NCI-H1436 (cell line): ENCODE data around the gene DENND11.
A peak's percentile ranks its signal among the peaks of the same experiment; 100 is the strongest.

Experiments
- DNase-seq: peaks from one replicate; lab custom pipeline; 2025; lab: John Stamatoyannopoulos, UW

The DENND11 gene

DNA sequence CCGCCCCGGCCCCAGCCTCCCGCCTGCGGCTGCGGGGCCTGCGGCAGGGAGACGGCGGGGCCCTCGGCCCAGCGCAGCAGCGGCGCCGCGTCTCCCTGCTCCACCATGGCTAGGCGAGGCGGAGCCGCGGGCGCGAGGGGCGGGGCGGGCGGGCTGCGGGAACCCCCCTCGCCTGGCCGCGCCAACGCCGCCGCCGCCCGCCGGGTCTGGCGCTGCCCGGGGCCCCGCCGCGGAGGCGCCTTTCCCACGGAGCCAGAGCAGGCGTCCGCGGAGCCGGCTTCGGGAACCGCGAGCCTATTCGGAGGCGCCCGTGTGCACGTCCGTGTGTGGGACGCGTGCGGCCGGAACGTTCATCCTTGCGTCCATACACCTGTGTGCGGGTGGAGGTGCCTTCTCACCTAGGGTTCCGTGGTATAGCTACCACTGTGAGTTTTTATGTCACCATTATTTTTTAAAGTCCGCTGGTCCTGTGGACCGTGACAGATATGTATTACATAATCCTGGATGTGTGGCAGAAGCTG is at the start of gene DENND11:
Gene DENND11, minus strand, starts transcription at position 120 of the 521 bp plus-strand sequence. Its CDS starts 13 bp downstream, at position 107.
- peak; percentile 23 for DNase-seq

DNA sequence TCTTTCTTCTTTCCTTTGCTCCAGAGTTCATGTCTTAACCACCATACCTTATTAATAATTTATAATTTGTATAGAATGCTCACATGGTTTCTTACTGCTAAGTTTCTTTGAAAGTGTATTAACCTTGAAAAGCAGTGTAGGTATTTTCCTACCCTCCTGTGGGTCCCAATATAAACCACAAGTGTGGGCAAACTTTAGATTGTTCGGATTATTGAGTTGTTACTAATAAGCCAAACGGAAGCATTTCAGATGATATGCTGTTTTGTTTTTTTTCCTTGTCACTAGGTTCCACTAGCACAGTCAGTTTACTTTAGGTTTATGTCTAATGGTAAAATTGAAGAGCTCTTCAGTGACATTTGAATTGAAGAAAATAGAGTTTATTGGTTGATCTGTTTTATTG is 46.4 kb upstream of the DENND11 start:
- DNase-seq: no peak

GRCh38 chr7:141744131-141744530 is 42.2 kb upstream of the DENND11 start:
- no peak for DNase-seq

DNA sequence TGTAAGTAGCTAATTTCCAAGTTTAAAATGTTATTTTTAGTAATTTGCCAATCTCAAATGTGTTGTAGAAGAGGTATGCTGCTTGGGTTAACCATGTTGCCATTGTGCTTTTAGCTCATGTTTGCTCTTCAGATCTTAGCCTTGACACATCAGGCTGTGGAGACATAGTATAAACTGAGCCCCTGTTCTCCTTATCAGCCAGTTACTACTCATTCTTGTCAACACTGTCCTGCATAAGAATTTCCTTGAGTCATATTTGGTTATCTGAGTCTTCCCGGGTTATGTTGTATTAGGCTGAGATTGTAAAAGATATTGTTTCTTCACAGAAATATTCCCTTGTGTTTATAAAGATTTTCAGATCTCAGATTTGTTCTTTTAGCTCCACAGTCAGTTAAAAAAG is 40.3 kb upstream of the DENND11 start:
- no peak for DNase-seq

GRCh38 chr7:141739250-141739649 is 37.3 kb upstream of the DENND11 start:
- no peak for DNase-seq

- no peak for DNase-seq
Observed at GRCh38 chr7:141738592-141739013, 36.6 kb upstream of the DENND11 start.

GRCh38 chr7:141737836-141738591 is 36.0 kb upstream of the DENND11 start, which contains the start of gene SSBP1:
TSS of gene SSBP1 (plus strand) at chr7:141738358. CDS start at chr7:141739167, 809 bp downstream.
- peak; percentile 94 for DNase-seq

DNA sequence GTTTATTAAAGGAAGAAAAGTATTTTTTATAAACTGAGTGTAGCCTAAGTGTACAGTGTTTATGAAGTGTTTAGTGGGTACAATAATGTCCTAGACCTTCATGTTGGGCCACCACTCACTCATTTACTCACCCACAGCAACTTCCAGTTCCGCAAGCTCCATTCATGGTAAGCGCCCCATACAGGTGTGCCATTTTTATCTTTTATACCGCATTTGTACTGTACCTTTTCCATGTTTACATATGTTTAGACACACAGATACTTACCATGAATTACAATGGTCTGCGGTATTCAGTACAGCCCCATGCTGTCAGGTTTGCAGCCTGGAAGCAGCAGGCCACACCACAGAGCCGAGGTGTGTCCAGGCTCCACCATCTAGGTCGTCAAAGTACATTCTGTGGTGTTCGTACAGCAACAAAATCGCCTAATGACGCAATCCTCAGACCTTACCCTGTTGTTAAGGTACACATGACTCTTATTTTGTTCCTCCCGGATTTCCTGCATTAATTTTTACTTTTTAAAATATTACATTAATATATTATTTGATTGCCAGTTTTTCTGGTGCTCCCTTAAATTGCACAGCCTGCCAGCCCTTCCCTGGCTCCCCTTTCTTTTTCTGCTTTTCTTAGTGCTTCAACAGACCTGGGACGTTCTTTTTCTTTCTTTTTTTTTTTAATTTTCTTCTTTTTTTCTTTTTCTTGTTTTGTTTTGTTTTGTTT is 35.3 kb upstream of the DENND11 start:
- DNase-seq: peak; percentile 10

- DNase-seq: no peak
Observed at GRCh38 chr7:141731476-141732149, 29.6 kb upstream of the DENND11 start.

- DNase-seq: no peak
Observed at GRCh38 chr7:141729020-141729419, 27.1 kb upstream of the DENND11 start.

GRCh38 chr7:141722529-141722928 is 20.6 kb upstream of the DENND11 start:
- no peak for DNase-seq

GRCh38 chr7:141717450-141717849 is 15.5 kb upstream of the DENND11 start:
- DNase-seq: no peak

GRCh38 chr7:141715794-141716689 is 14.1 kb upstream of the DENND11 start:
- DNase-seq: no peak

- DNase-seq: no peak
Observed at GRCh38 chr7:141715018-141715417, 13.1 kb upstream of the DENND11 start.

DNA sequence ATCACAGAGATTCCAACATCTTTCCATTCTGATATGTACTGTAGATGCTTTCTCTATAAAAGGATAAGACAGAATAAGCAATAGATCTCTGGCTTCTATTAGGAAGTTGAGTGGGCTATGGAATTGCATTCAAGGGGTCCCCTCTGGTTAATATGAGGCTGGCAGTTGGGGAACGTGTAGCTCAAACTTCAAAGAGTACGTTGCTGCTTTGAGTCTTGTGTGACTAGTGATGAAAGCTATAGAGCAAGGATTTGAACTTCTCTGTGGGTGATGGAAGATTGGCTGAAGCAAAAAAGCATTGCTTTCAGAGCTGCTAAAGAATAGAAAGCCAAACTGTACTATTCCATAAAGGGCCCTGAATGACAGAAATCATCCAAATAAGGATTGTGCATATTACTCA is 12.6 kb upstream of the DENND11 start:
- DNase-seq: no peak

GRCh38 chr7:141713890-141714289 is 11.9 kb upstream of the DENND11 start:
- no peak for DNase-seq

DNA sequence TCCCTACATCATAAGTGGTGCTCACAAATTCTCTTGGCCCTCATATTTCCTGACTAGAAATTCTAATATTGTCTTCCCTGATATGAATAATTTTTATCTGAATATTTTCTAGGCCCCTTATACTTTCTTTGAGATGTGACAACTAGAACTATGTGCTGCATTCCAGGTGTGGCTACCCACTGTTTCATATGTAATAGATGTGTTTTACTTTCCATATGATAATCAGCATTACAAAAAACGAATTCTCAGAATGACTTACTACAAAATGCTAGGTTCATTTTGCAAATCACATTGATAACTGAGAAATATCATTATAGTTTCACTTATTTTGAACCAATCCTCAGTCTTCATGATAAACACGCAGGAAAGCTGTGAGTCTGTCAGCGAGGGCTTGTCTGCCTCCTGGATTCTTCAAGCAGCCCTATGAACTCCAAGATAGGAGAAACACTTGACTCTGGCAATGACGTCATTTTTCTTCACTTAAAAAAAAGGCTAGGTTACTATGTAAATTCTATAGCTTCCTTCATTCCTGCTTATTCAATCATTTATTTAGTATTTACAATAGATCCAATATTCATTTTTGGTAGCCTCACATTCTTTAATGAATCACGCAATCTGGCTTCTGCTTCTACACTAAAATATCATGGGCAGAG is 10.8 kb upstream of the DENND11 start:
- no peak for DNase-seq

DNA sequence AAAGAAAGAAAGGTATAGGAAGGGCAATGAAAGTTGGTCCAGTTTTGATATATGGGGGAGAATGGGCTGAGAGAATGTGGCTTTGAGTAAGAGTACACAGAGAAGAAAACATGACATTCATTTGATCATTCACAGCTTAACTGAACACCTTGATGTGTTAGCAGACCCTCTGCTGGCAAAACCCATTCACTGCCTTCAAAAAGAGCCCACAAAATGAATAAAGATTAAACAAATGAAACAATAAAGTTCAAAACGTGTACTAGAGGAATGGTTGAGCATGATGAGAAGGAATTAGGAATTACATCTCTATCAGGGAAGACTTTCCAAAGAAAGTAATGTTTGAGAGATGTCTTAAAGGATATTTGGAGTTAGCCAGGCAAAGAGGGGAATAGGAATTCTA is 8.3 kb upstream of the DENND11 start:
- no peak for DNase-seq

DNA sequence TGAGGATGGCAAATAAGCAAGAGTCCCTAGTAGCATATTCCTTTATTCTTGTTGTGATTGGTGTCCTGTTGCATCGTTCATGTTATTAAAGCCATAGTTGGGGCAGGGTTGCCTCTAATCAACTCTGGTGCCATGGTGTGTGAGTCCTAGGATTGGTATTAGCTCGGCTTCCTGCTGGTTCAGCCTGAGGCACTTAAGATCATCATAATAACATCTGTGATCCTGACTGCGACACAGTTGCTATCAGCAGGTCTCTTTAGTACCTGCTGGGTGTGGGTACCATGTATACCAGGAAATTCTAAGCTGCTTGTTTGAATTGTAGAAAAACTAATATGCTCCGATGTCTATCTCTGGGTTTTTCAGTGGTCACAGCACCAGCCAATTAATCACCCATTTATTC is 7.8 kb upstream of the DENND11 start:
- DNase-seq: no peak

- no peak for DNase-seq
Observed at GRCh38 chr7:141709318-141709717, 7.4 kb upstream of the DENND11 start.

GRCh38 chr7:141708351-141708750 is 6.4 kb upstream of the DENND11 start, which contains the start of gene WEE2:
TSS of gene WEE2 (plus strand) at chr7:141708353. CDS start at chr7:141708759, 406 bp downstream.
- no peak for DNase-seq
